Smooth muscle cell (in vitro differentiated cells): ENCODE data around the gene KHSRP. TPM values are rescaled to one million over a fixed set of nuclear protein-coding genes. Genes with fewer than 3 reads are reported as not detected.

Experiments
- DNase-seq: peaks from one replicate; lab custom pipeline; 2025; ENCODE audit not compliant: unreplicated experiment; lab: John Stamatoyannopoulos, UW
- H2AFZ ChIP-seq: fragments of 200-600 bp; sonication (generic); 2 replicates; pipeline ENCODE4 v1.6.0; 2016; ENCODE audit warnings: antibody characterized with exemption, low read depth, mild to moderate bottlenecking
- H3F3A ChIP-seq: fragments of 200-600 bp; sonication (generic); 2 replicates; pipeline ENCODE4 v1.6.0; 2017; ENCODE audit warnings: antibody characterized with exemption, low read depth
- H3K27ac ChIP-seq: fragments of 200-600 bp; sonication (generic); 2 replicates; pipeline ENCODE4 v1.5.1; 2016; ENCODE audit warnings: low read depth, mild to moderate bottlenecking
- H3K27me3 ChIP-seq: fragments of 200-600 bp; sonication (generic); 2 replicates; pipeline ENCODE4 v1.6.1; 2016; ENCODE audit warnings: low read depth, mild to moderate bottlenecking
- H3K36me3 ChIP-seq: fragments of 200-600 bp; sonication (generic); 2 replicates; pipeline ENCODE4 v1.5.1; 2016; ENCODE audit warnings: low read depth
- H3K4me1 ChIP-seq: fragments of 200-600 bp; sonication (generic); 2 replicates; pipeline ENCODE4 v1.5.1; 2016; ENCODE audit warnings: low read depth
- H3K4me2 ChIP-seq: fragments of 200-600 bp; sonication (generic); 2 replicates; pipeline ENCODE4 v1.6.0; 2016; ENCODE audit warnings: mild to moderate bottlenecking
- H3K4me3 ChIP-seq: fragments of 200-600 bp; sonication (generic); 2 replicates; pipeline ENCODE4 v1.5.1; 2016; ENCODE audit warnings: mild to moderate bottlenecking
- H3K79me2 ChIP-seq: fragments of 200-600 bp; sonication (generic); 2 replicates; pipeline ENCODE4 v1.6.0; 2016; ENCODE audit warnings: low read depth, mild to moderate bottlenecking
- H3K9ac ChIP-seq: fragments of 200-600 bp; sonication (generic); 2 replicates; pipeline ENCODE4 v1.6.0; 2016; ENCODE audit warnings: low read depth
- H3K9me3 ChIP-seq: fragments of 200-600 bp; sonication (generic); replicated peaks from 2 replicates; pipeline ENCODE4 v1.5.1; 2016; ENCODE audit warnings: low read depth
- H4K20me1 ChIP-seq: fragments of 200-600 bp; sonication (generic); 2 replicates; pipeline ENCODE4 v1.6.0; 2016; ENCODE audit warnings: low read depth
- CTCF ChIP-seq: fragments of 200-600 bp; sonication (generic); IDR thresholded peaks from 2 replicates; pipeline ENCODE4 v1.5.1; 2017; ENCODE audit warnings: borderline replicate concordance, mild to moderate bottlenecking, antibody characterized with exemption; ENCODE audit not compliant: insufficient read depth, poor library complexity, severe bottlenecking
- WGBS: methylation state at CpG from one replicate; pipeline ENCODE4 v1.1.7; 2016; ENCODE audit warnings: low lambda C conversion rate; 5-methylcytosine and 5-hydroxymethylcytosine counted together
- polyA plus RNA-seq: library from polyadenylated mRNA; unstranded; fragments of >200 nt; fragmentation: Nextera tagmentation; extraction: Ambion mirVana; gene quantifications from 2 replicates; pipeline ENCODE4 v1.2.1, GENCODE V29; 2016
- total RNA-seq: library from RNA; depleted of rRNA; stranded (reverse); fragments of >200 nt; gene quantifications from 2 replicates; pipeline ENCODE4 v1.2.3, GENCODE V29; 2014

Gene KHSRP
- total and polyA plus RNA-seq, 2 experiments from 2014 or later: 59.1 to 179 TPM

- Histone ChIP-seq H3F3A (no peaks in the 10 kb centered on the region), H4K20me1 (no peaks in the 10 kb centered on the region)
- 1% methylated on average over 64 of the region's 69 CpGs for WGBS
Measured at GRCh38 chr19:6393074-6393982, 31.3 kb downstream of the KHSRP start, which contains the start of gene GTF2F1. Gene GTF2F1, minus strand, starts transcription at chr19:6393164. Its CDS starts 169 bp downstream, at chr19:6392995.

GRCh38 chr19:6392221-6393073 lies 32.2 kb downstream of the KHSRP start:
- TF ChIP-seq CTCF: no peak

More at GRCh38 chr19:6393074-6393982, 31.3 kb downstream of the KHSRP start, which contains the start of gene GTF2F1:
- no peaks in the 10 kb centered on the region for H3K27me3 ChIP-seq
- peaks cover 7% of the 10 kb centered on the region for H3K36me3 ChIP-seq
- no peak for TF ChIP-seq CTCF
- peak within 1 kb of the TSS; percentile 99 for H3K27ac ChIP-seq
- peaks cover 40% of the 10 kb centered on the region for H3K79me2 ChIP-seq
- H2AFZ ChIP-seq: peak within 1 kb of the TSS; percentile 81
- peak; percentile 99 for DNase-seq
- no peaks in the 10 kb centered on the region for H3K9me3 ChIP-seq
- peak within 1 kb of the TSS; percentile 93 for H3K4me2 ChIP-seq
- H3K4me3 ChIP-seq: peak within 1 kb of the TSS; percentile 83
- H3K4me1 ChIP-seq: peaks cover 8% of the 10 kb centered on the region
- peak within 1 kb of the TSS; percentile 97 for H3K9ac ChIP-seq

GRCh38 chr19:6387372-6387771 lies 37.2 kb downstream of the KHSRP start:
- TF ChIP-seq CTCF: no peak
- 100% methylated on average over 13 of the region's 19 CpGs for WGBS
- peaks cover 35% of the 10 kb centered on the region for H3K79me2 ChIP-seq
- H3K9ac ChIP-seq: no peak overlapping the region
- H3K4me1 ChIP-seq: peaks cover 6% of the 10 kb centered on the region
- no peak overlapping the region for H3K4me2 ChIP-seq
- H3K9me3 ChIP-seq: no peaks in the 10 kb centered on the region
- H3K27me3 ChIP-seq: no peaks in the 10 kb centered on the region
- H3K36me3 ChIP-seq: peaks cover 7% of the 10 kb centered on the region
- H3K4me3 ChIP-seq: no peak overlapping the region
- DNase-seq: no peak
- no peak overlapping the region for H3K27ac ChIP-seq
- H2AFZ ChIP-seq: no peak overlapping the region
- H4K20me1 ChIP-seq: no peaks in the 10 kb centered on the region
- no peaks in the 10 kb centered on the region for H3F3A ChIP-seq

More at GRCh38 chr19:6392221-6393073, 32.2 kb downstream of the KHSRP start:
- H3K9me3 ChIP-seq: no peaks in the 10 kb centered on the region
- WGBS: 9% methylated on average over 30 of the region's 30 CpGs
- H3K9ac ChIP-seq: peak overlapping the region; percentile 97
- H4K20me1 ChIP-seq: no peaks in the 10 kb centered on the region
- H3K27ac ChIP-seq: peak overlapping the region; percentile 99
- peaks cover 7% of the 10 kb centered on the region for H3K36me3 ChIP-seq
- H3K4me2 ChIP-seq: peak overlapping the region; percentile 93
- no peaks in the 10 kb centered on the region for H3F3A ChIP-seq
- H3K4me3 ChIP-seq: peak overlapping the region; percentile 83
- peak overlapping the region; percentile 81 for H2AFZ ChIP-seq
- peaks cover 41% of the 10 kb centered on the region for H3K79me2 ChIP-seq
- H3K4me1 ChIP-seq: peaks cover 8% of the 10 kb centered on the region
- DNase-seq: no peak
- no peaks in the 10 kb centered on the region for H3K27me3 ChIP-seq
